Kidney (tissue), 14 donors: ENCODE data around the gene LIMK2. TPM values are rescaled to one million over a fixed set of nuclear protein-coding genes. Genes with fewer than 3 reads are reported as not detected.

Source experiments
- DNase-seq, 5 donors: peaks; one replicate each; pipeline ENCODE4 v3.0.0-alpha.2; 2013 to 2020
- FAIRE-seq: peaks from 2 replicates; lab custom pipeline; 2012; peaks lifted over from hg19 to GRCh38; lab: Jason Lieb, UNC
- H3K27ac ChIP-seq, 2 donors: one replicate each; pipeline ENCODE4 v1.7.0; 2013; ENCODE audit warnings: low read depth in 2 of 2, low read length in 2 of 2, inconsistent platforms in 1 of 2
- H3K27me3 ChIP-seq: one replicate; pipeline ENCODE4 v1.7.1; 2013; ENCODE audit warnings: low read length, inconsistent platforms; ENCODE audit not compliant: control insufficient read depth, insufficient read depth
- H3K36me3 ChIP-seq, 3 donors: one replicate each; pipeline versions ENCODE4 v1.7.0 to v1.7.1; 2013; ENCODE audit warnings: low read length in 3 of 3, control low read depth in 1 of 3, inconsistent platforms in 1 of 3; ENCODE audit not compliant: insufficient read depth in 3 of 3, control insufficient read depth in 2 of 3
- H3K4me1 ChIP-seq, 3 donors: one replicate each; pipeline versions ENCODE4 v1.7.0 to v1.7.1; 2013; ENCODE audit warnings: low read length in 3 of 3, inconsistent platforms in 1 of 3, low read depth in 1 of 3; ENCODE audit not compliant: control insufficient read depth in 2 of 3, insufficient read depth in 2 of 3
- H3K4me3 ChIP-seq, 3 donors: one replicate each; pipeline versions ENCODE4 v1.7.0 to v1.8.1; 2013; ENCODE audit warnings: low read length in 3 of 3, control low read depth in 1 of 3, inconsistent platforms in 1 of 3
- H3K9ac ChIP-seq, 3 donors: one replicate each; pipeline versions ENCODE4 v1.7.0 to v1.7.1; 2013; ENCODE audit warnings: low read length in 3 of 3, control low read depth in 1 of 3, inconsistent platforms in 1 of 3
- H3K9me3 ChIP-seq, 3 donors: one replicate each; pipeline versions ENCODE4 v1.7.0 to v1.7.1; 2013; ENCODE audit warnings: low read length in 3 of 3, control low read depth in 1 of 3, inconsistent platforms in 1 of 3; ENCODE audit not compliant: control insufficient read depth in 2 of 3, insufficient read depth in 1 of 3
- intact Hi-C: fragments of 100-400 bp; cut with DNase I; formaldehyde crosslinking; loops from one replicate; pipeline ENCODE4 v1.11.1; 2022
- polyA plus RNA-seq: library from polyadenylated mRNA; stranded (reverse); fragments of 350-450 nt; fragmentation: Illumina TruSeq; extraction: RNeasy Lipid Tissue Mini Kit (QIAGEN cat#74804); gene quantifications from one replicate; pipeline ENCODE4 v1.2.3, GENCODE V29; 2014; ENCODE audit warnings: low read depth, low replicate concordance; ENCODE audit not compliant: insufficient read depth
- total RNA-seq: library from RNA; stranded (reverse); fragmentation: NEBNext Ultra II Directional; extraction: Animal tissue kit (Norgen Biotek cat#: 25700); gene quantifications from one replicate; pipeline ENCODE4 v1.2.1, GENCODE V29; 2021
- TF ChIP-seq, protein P1 (sequence below): IDR thresholded peaks from 3 replicates; pipeline ENCODE4 v1.5.1; 2012; ENCODE audit warnings: mild to moderate bottlenecking, moderate library complexity, borderline replicate concordance; ENCODE audit not compliant: insufficient read depth; ENCODE audit errors: extremely low read depth
- donor health status: control.
- donor health status: control.
- donor health status: control.
- donor health status: control.
- donor health status: control.
- donor health status: DM: yes; HTN: yes; CAD: no.
- donor health status: Normal renal cell carcinoma (clear cell type).

Gene LIMK2
- total and polyA plus RNA-seq, 2 donors from 2014 or later: 20.3 to 48.2 TPM

DNA sequence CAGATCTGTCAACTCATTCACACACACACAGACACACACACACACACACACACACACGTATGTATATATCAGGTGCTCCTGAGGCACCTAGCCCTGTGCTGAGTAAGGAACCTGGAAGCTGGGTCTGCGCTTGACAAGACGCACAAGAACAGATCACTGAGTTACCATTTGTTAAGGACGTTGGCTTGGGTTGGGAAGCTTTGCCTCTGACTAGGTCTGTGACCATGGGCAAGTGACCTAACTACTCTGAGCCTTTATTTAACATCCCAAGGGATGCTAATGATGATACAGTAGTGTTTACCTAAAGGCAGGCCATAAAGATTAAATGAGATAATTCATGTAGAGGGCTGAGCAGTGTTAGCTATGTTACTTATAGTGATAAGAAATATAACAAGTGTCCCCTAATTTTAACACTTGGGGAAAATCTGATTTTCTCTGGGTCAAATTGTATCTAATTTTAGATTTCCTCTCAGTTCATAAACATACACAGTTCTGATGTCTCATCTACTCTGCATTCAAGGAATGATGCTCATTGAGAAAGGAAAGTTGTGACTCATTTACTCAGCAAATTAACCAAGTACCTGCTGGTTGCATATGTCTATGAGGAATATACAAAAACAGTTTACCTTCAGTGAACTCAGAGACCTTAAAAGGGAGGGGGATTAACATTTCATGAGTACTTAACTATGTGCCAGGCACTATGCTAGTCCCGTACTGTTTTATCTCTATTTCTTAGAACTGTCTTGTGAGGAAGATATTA is 38.5 kb upstream of the LIMK2 start:
- TF ChIP-seq, protein P1, sequence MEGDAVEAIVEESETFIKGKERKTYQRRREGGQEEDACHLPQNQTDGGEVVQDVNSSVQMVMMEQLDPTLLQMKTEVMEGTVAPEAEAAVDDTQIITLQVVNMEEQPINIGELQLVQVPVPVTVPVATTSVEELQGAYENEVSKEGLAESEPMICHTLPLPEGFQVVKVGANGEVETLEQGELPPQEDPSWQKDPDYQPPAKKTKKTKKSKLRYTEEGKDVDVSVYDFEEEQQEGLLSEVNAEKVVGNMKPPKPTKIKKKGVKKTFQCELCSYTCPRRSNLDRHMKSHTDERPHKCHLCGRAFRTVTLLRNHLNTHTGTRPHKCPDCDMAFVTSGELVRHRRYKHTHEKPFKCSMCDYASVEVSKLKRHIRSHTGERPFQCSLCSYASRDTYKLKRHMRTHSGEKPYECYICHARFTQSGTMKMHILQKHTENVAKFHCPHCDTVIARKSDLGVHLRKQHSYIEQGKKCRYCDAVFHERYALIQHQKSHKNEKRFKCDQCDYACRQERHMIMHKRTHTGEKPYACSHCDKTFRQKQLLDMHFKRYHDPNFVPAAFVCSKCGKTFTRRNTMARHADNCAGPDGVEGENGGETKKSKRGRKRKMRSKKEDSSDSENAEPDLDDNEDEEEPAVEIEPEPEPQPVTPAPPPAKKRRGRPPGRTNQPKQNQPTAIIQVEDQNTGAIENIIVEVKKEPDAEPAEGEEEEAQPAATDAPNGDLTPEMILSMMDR: no peak
- peaks cover 0 to 4% (median 3%) of the 10 kb centered on the region in 3 donors for H3K36me3 ChIP-seq
- DNase-seq: no peak
- intact Hi-C loops: no loop called here
- H3K9ac ChIP-seq: no peak overlapping the region
- H3K4me1 ChIP-seq: peaks cover 0 to 9% (median 8%) of the 10 kb centered on the region in 3 donors
- FAIRE-seq: no peak
- no peak overlapping the region for H3K4me3 ChIP-seq
- no peaks in the 10 kb centered on the region for H3K27me3 ChIP-seq
- no peaks in the 10 kb centered on the region for H3K9me3 ChIP-seq
- no peak overlapping the region for H3K27ac ChIP-seq

DNA sequence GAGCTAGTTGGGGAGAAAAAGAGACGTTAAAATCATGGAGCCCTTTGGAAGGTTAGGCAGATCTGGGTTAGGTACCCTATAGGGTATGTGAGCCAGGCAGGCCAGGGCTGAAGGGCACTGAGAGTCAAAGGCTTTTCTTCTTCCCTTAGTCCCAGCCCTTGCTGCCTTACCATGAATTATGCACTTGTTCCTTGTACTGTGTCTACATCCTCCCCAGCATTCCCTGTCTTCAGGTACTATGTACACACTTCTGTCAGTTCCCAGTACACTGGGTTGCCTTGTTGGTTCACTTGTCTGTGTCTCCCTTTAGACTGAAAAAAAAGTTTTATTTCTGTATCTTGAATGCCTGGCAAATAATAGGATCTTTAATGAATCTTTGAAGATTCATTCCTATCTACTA is 35.2 kb upstream of the LIMK2 start:
- Histone ChIP-seq H3K4me3 (no peak overlapping the region), H3K36me3 (peaks cover 0 to 4% (median 3%) of the 10 kb centered on the region in 3 donors), H3K9me3 (no peaks in the 10 kb centered on the region), H3K27ac (no peak overlapping the region), H3K27me3 (no peaks in the 10 kb centered on the region), H3K4me1 (peaks cover 3 to 21% (median 12%) of the 10 kb centered on the region in 3 donors), H3K9ac (no peak overlapping the region)
- intact Hi-C loops: no loop called here
- TF ChIP-seq, protein P1: no peak
- FAIRE-seq (no peak), DNase-seq (no peak)

DNA sequence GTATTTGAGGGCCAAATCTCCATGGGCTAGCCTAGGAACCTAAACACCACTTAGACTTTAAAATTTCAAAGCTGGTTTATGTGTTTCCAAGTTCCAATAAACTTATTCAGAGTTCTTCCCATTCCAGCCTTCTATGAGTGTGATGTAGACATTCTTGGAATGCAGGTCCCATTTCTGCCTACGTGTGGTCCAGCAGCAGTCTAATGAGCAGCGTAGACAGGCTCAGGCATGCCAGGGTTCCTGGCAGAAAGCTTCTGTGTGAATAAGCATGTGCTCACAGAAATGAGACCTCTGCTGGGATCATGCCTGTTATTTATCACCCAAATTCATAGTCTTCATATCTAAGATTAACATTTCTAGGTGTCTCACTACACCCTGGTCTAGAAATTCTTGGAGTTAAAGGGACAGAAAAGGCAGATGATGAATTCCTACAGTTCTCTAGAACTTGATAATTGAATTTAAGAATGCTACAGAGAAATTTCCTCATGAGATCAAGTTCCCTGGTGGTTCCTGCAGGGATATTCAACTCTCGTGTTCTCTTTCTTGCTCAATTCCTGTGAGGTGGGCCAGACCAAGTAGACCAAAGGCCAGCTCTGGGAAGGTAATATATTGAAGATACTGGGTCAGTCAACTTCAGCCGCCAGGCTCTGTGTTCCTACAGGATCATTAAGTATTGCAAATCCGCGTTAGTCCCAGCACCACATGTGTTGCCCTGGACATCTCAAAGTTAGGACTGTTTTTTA is 34.5 kb upstream of the LIMK2 start:
- Histone ChIP-seq H3K27ac (no peak overlapping the region), H3K27me3 (no peaks in the 10 kb centered on the region), H3K4me1 (peaks cover 3 to 21% (median 12%) of the 10 kb centered on the region in 3 donors), H3K9ac (no peak overlapping the region), H3K9me3 (no peaks in the 10 kb centered on the region), H3K36me3 (peaks cover 0 to 4% (median 3%) of the 10 kb centered on the region in 3 donors), H3K4me3 (no peak overlapping the region)
- TF ChIP-seq, protein P1: no peak
- FAIRE-seq (no peak), DNase-seq (no peak)
- intact Hi-C loops: no loop called here
